Islet precursor cell (in vitro differentiated cells): ENCODE data around the gene BICD2.
"Not testable (repeated sequence)": the region's sequence is repeated elsewhere in the genome, so short reads cannot be mapped to it uniquely, and the experiment has no call there.

Experiments used
- DNase-seq: peaks from one replicate; pipeline ENCODE4 v3.0.0-alpha.2; 2018

BICD2 gene

DNA sequence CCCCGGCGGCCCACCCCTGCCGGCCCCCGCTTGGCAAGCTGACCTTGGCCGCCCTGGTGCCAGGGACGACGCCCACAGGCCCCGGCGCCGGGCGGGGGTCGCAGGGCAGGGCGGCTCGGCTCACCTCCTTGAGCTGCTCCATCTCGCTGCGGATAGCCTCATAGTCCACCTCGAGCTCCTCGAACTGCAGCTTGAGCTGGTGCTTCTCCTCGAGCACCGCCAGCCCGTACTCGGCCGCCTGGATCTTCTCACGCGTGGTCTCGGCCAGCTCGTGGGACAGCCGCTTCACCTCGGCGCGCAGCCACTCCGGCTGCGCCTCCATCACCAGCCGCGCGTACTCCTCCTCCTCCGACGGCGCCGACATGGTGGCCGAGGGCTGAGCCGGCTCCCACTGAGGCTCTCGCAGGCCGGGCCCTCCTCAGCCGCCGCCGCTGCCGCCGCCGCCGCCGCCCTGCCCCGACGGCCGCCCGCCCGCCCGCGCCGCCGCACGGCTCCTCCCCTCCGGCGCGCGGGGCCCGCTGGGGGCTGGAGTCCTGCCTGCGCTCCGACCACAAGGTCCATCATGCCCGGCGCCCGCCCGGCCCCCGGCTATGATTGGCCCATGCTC is at the start of gene BICD2:
TSS of gene BICD2 (minus strand) at position 453 of the 607 bp plus-strand sequence. CDS start at position 364, 89 bp downstream.
- no peak for DNase-seq

GRCh38 chr9:92809629-92810326 is 45.1 kb upstream of the BICD2 start:
- not testable (repeated sequence) for DNase-seq

DNA sequence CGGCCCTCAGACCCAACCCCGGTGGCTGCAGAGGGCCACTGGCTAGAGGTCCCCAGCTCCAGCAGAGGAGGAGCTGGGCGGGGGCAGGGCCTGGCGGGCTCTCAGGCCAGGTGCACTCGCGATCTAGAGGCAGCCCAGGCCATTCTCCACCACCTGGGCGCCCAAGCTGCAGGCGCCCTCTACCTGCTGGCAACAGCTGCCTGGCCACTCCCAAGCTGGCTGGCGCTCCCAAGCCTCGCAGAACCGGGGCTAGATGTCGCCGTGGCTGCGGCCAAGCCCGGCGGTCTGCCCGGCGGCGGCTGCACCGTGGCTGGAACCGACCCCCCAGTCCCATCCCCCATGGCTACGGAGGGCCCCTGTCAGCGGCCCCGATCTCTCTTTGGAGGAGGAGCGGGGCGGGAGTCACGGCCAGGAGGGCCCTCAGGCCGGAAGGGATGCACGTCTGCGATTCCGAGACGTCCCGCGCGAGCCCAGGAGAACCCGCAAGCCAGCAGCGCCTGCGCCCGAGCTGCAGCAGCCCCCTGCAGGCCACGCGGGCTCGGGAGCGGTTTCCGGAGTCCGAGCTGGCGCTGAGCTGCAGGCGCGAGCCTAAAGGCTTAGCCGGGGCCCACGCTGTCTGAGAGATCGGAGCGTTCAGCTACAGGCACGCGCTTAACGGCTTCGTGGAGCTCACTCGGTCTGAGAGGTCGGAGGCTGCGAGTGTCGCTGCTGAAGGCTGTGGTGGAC is 44.3 kb upstream of the BICD2 start:
- peak; percentile 93 for DNase-seq

DNA sequence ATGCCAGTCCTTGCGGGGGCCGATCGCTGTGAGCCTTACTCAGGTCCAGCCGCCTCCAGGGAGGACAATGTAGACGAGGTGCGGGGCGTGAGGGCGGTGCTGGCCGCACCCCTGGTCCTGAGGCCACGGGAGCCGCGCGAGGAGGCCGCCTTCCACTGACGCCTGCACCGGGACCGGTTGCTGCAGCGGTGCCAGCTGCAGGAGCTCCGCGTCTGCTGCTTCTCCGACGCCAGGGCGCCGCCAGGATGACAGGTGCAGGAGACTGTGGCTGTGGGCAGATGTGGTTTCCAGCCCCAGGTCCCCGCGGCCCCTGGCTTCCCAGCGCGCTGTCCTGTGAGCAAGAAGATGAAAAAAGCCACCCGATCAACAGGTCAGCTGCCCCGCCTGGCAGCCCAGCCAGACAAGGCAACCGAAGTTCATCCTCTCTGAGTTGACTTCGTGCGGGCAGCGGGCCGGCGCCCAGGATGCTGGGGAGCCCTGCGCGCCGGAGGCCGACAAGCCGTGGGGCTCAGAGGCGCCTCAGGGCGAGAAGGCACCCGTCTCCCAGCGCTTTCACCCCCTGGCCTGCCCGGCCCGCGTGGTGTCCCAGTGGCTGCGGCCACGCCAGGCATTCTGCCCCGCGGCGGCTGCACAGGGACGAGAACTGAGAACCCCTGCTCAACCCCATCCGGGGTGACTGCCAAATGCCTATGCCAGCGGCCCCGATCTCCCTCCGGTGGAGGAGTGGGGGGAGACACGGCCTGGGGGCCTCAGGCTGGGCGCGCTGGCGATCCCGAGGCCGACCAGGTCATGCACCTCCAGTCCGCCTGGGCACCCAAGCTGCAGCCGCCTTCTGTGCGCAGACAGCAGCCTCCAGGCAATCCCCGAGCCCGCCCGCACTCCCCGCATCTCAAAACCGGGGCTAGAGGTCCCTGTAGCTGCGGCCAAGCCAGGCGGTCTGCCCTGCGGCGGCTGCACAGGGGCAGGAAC is 43.4 kb upstream of the BICD2 start:
- DNase-seq, result no peak

- DNase-seq, result no peak
Observed at GRCh38 chr9:92807031-92807756, 42.6 kb upstream of the BICD2 start.

DNA sequence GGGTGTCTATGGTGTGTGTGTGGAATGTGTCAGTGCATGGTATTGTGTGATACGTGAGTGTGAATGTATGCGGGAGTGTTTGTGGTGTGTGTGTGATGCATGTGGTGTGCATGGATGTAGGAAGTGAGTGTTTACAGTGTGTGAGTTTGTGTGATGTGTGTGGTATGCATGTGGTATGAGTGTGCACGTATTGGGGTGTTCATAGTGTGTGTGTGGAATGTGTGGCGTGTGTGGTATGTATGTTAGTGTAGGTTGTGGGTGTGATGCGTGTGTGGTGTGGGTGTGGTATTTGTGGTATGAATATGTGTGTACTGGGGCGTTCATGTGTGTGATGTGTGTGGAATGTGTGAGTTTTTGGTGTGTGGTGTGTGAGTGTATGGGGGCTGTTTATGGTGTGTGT is 40.1 kb upstream of the BICD2 start:
- DNase-seq, result no peak

- no peak for DNase-seq
Observed at GRCh38 chr9:92798358-92798757, 33.7 kb upstream of the BICD2 start.

DNA sequence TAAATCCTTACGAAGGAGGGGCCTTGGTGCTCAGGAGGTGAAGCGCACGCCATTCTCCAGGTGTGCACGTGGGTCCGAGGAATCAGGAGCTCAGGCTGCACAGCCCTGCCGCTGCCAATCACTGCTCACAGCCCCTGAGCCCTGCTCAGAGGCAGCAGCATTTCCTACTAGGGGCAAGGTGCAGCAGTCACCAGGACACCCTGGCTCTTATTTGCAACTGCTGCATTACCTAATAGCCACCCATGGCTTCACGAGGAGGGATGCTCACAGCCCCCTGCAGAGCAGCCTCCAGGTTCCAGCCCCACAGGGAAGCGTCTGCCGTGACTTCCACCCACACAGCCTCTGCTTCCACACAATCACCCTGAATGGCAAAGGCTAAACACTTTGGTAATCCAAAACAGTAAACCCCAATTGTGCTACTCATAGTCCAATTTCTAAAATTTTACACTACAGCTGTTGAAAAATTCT is 31.7 kb upstream of the BICD2 start:
- not testable (repeated sequence) for DNase-seq

DNA sequence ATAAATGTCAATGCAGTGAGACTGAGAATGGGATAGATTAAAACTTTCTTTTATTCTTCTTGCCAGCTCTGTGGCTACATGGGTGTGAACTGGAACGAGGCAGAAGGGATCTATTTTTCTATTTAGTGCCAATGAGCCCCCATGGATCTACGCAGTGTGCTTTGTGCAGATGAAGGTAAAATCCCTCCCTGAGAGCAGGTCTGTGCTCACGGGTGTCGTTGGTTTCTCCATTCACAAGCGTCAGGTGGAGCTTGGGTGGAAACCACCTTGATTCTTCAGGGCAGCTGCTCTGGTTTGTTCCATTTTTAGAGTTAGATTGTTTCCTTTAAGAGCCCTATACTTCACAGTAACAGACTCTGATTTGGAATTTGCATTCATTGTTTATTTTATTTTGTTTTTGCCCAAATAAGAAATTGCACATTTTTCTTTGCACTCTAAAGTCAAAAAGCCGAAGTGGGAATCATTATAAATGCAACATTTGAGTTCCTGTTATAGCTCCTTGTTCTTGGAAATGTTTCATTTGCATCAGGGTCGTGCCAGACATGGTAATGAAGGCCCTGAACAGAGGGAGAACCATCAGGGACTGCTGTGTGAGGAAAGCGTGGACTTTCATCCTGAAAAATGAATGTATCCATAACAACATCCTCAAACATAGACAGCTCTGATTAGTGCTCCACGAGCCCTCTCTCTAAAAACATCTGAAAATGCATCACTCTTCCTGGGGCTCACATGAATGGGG is 31.1 kb upstream of the BICD2 start:
- no peak for DNase-seq

- DNase-seq, result no peak
Observed at GRCh38 chr9:92795000-92795399, 30.4 kb upstream of the BICD2 start.

- DNase-seq, result no peak
Observed at GRCh38 chr9:92794426-92794825, 29.8 kb upstream of the BICD2 start.

DNA sequence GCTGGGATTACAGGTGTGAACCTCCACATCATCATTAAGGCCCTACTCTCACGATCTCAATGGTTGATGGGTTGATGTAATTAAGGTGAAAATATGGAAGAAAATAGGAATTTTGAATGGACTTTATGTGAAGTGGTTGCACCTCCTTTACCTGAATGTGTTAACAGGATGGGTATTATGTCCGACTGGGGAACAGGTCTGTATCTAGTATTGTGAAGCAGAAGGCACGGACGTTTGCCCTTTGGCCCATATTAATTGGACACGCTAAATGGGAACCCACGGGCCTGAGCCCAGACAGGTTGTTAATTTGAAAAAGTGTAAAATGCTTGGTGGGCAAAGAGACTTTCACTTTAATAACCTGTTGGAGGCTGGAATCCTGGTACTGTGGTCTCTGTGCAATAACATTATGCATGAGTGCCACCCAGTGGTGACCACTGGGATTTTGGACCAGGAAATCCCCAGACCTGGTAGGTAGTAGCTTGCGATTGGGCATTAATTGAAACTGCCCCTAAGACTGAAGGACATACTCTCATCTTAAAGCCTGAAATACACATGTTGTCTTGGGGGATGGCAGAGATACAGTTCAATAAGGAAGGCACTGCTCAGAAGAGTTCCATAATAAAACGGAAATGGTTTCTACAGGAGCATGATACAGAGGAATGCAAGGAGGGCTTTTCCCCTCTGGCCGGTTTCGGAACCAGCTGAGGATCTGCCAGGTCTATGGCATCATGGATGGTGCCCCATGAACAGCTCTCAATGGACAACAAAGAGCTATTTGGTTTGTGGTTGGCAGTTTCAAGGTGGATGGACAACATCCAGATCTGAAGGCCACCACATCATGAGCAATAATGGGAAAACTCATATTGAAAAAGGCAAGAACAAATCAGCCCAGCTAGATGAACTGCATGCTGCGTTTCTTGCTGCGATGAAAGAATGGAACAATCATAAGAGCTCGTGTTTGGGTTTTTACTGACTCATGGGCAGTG is 26.2 kb upstream of the BICD2 start:
- DNase-seq, result peak; percentile 84

GRCh38 chr9:92786298-92786697 is 21.7 kb upstream of the BICD2 start:
- DNase-seq, result no peak

DNA sequence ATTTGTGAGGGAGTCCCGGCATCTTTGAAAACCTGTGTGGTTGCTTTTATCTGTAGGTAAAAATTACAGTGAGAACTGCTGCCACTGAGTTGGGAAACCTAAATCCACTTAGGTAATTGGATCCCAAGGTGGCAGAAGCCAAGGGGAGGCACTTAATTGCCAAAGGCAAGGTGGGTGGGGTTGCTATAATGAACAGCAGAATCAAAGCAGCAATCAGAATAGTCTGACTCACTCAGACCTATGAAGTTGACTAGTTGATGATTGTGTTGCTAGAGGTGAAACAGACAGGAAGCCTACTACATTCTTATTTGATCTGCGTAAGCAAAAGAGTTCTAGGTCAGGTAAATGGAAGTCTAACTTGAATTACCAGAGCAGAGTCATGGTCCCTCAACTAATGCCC is 17.3 kb upstream of the BICD2 start:
- no peak for DNase-seq

DNA sequence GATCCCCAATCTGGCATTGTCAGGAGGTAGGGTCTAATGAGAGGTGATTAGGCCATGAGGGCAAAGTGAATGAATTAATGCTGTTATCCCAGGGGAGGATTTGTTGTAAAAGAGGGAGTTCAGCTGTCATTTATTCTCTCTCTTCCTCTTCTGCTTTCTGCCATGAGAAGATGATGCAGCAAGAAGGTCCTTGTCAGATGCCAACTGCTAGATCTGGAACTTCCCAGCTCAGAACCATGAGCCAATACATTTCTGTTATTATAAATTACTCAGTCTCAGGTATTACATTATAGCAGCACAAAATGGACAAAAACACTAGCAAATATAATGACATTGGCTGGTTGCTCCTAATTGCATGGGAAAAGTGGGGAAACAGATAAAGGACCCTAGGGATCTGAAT is 15.6 kb upstream of the BICD2 start:
- DNase-seq, result no peak

- no peak for DNase-seq
Observed at GRCh38 chr9:92775466-92775865, 10.8 kb upstream of the BICD2 start.

GRCh38 chr9:92774274-92774673 is 9.6 kb upstream of the BICD2 start:
- peak; percentile 60 for DNase-seq

GRCh38 chr9:92773810-92774209 is 9.2 kb upstream of the BICD2 start:
- no peak for DNase-seq

DNA sequence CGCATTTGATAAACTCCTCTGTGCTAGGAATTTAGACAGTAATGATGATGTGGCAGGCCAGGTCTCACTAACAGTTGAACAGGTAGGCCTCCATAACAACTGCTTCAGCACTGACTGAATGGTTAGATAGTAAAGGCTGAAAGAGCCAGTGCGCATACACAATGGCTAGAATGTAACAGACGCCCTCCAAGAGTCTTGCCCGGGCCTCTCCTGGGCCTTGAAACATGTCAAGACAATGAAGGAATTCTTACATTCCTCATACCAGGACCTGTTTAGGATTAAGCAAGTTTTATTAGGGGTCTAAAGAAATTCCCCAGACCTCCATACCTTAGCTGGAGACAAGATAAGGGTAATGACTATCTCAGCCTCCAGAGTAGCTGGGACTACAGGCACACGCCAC is 6.7 kb upstream of the BICD2 start:
- DNase-seq, result peak; percentile 56
